HG03469 (cell line): ENCODE results near the gene INPP5A.
"Not testable (repeated sequence)": the region's sequence is repeated elsewhere in the genome, so short reads cannot be mapped to it uniquely, and the experiment has no call there.

Experiments
- ATAC-seq: cut with Tn5 transposase; IDR thresholded peaks from one replicate; pipeline ENCODE4 v1.9.1; 2021; ENCODE audit warnings: mild to moderate bottlenecking, moderate library complexity, moderate number of reproducible peaks; ENCODE audit not compliant: unreplicated experiment

INPP5A gene

DNA sequence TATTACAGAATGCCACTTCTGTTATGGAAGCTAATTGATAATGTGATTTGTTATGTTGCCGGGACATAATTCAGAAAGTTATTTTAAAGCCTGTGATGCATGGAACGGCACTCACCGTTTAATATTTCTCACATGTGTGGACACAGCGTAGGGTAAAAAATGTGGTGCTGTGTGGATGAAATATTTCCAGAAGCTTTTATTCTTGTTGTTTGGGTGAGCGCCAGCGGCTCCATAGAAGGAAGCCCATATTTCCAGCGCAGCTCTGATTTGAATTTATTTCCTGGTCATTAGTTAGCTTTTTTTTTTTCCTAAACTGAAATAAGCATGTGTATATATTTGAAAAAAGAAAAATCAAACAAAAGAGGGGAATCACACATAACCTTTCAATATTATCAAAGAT lies 268.5 kb downstream of the INPP5A start:
- no peak for ATAC-seq

DNA sequence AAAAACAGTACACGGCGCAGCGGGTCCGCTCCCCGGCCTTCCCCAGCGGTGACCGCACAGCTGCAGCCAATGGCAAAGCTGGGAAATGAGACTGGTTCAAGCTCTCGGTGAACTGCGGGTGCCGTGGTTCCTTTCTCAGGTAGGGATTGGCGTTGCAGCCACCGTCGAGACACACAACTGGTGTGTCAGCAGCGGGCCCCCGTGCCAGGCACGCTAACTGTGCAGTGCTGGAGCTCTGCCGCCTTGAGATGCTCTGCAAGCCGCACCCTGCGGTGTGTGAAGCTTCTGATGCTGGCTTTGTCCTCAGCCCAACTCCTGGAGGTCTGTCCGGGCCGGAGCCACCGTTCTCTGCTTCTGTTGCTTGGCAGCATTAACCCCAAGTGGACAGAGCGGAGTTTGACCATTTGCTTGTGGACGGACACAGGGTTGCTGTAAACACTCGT lies 269.0 kb downstream of the INPP5A start:
- ATAC-seq, result no peak

DNA sequence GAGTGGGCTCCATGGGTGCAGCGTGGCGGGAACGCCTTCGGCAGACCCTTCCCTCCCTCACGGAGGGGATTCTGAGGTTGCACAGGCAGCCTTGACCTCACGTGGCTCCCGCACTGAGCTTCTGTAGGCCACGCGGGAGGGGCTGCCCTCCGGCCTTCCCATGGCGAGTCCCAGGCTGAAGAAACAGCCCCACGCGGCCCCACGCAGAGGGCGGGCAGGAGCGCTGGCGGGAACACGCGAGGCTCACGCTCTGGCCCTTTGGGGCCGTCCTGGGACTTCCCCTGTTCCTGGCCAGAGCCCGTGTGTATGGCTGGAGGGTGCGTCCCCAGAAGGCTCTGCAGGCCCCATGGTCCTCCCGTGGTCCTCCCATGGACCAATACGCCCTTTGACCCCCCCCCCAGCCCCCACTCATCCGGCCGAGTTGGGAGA lies 270.0 kb downstream of the INPP5A start:
- no peak for ATAC-seq

DNA sequence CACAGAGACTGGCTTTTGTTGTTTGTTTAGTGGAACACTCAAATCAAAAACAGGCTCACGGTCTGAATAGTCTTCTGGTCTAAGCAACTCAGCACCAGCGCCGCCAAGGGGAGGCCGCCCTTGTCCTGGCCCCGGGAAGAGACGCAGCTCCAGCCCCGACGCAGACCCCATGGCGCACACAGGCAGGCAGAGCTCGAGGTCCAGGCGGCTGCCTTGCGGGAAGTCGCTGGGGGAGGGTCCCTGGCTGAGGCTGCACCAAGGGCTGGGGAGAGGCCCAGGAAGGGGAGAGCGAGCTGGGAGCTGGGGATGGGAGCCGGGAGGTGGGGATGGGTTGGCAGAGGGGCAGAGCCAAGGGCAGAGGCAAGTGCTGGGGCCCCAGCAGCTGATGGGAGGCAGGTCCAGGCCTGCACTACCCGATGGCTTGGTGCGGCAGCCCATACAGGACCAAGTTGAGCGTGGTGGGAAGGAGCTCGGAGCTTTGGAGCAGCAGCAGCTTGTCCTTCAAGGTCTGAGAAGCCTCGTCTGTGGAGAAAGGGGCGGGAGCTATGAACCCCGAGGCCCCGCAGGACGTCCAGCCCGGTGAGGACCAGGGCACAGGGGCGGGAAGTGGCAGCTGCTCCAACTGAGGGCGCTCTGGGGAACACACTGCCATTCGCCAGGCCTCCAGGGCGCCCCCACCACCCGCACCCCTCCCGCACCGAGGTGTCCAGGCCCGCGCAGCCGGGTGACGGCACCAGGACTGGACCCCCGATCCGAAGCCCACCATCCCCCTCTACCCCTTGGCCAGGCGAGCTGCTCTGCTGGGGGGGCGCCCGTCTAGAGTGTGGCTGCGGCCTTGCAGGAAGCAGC lies 271.0 kb downstream of the INPP5A start:
- no peak for ATAC-seq

DNA sequence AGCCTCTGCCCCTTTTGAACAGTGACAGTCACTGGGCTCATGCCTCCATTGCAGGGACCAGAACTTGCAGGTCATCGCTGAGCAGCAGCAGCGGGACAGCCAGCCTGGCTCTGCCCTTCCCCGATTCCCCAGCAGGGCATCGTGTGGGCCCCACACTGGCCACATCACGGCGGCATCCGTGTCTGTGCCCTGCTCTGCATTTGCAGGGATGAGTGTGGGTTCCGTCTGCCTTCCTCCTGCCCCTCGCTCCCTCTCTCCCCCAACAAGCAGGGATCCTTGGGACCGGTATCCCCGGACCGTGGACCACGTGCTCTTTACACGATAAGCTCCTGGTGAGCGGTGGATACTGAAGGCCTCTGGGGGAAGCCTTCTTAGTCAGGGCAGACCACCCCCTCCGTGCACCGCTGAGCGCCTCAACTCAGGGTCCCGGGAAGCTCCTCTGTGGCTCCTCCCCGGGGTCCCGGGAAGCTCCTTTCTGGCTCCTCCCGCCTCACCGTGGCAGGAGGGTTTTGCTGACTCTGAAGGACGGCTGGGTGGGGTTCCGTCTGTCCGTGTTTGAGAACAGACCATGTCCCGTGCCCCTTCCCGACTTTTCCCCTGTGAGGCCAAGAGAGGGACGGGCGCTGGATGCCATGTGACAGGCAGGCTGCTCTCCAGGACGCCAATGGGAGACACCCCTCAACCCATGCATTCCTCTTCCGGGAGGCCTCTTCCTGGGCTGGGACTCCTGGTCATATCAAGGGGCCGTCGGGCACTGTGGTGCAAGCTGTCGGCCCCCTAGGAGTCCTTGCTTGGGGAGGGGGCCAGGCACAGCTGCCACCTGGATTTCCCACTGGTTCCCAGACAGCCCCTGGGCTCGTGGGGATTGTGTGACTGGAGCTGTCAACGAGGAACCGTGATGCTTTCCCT lies 271.9 kb downstream of the INPP5A start:
- no peak for ATAC-seq

DNA sequence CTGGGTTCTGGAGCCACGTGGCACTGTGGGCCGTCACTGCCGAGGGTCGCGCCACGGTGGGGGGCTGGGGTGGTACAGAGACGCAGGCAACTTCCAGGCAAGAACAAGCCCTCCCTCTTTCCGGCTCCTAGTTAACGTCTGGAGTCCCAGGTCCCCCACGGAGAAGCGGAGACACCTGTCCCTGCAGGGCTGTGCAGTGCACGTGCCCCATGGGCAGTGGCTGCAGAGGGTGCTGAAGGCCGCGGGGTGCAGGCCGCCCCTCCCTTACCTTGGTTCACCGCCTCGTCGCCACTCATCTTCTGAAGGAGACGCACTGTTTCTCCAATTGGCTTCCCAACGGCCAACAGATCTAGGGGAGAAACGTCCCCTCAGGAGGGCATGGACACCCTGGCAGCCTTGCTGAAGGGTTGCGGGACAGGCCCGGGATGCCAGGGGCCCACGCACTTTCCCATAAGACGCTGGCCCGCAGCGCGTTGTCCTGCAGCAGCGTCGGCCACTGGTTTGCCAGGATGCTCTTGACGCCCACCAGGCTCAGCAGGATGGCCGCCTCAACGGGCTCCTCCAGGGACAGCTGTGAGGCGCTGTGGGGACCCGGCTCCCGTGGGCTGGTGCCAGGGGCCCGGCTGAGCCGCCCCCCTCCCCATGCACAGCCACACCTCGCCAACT lies 272.7 kb downstream of the INPP5A start:
- ATAC-seq, result no peak

DNA sequence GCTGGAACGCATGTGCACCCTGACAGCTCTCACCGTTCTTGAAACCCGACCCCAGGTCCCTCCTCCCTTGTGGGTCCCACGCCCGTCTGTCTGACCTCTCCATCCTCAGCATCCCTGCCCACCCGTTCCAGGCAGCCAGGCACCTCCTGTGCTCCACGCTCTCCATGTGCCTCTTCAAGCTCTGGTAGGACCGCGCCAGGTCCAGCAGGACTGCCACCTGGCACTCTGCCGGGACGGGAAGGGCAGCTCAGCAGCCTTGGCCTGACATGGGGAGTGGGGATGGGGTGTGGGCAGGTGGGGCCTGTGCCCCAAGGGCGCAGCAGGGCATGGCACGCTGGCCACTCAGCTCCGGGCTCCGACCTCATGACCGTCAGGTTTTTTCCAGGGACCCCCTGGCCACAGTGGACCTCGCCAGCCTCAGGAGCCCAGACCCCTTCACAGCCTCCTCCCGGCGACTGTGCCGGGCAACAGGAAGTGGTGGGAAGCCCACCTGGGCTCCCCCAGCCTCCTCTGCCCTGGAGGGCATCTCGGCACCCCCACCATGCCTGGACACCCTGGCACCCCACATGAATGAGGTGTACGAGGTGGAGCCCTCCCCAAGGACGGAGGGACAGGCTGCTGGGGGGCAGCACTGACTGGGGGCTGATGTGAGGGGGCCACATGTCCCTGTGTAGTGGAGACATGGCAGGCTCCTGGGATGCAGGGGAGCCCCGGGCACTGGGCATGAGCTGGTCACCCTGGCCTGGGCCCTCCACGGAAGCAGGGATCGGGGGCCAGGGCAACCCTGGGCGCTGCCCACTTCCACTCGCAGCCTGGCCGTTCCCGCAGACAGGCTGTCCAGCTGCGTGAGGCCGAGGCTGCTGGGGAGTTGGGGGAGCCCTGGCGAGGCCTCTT lies 273.5 kb downstream of the INPP5A start:
- ATAC-seq, result no peak

DNA sequence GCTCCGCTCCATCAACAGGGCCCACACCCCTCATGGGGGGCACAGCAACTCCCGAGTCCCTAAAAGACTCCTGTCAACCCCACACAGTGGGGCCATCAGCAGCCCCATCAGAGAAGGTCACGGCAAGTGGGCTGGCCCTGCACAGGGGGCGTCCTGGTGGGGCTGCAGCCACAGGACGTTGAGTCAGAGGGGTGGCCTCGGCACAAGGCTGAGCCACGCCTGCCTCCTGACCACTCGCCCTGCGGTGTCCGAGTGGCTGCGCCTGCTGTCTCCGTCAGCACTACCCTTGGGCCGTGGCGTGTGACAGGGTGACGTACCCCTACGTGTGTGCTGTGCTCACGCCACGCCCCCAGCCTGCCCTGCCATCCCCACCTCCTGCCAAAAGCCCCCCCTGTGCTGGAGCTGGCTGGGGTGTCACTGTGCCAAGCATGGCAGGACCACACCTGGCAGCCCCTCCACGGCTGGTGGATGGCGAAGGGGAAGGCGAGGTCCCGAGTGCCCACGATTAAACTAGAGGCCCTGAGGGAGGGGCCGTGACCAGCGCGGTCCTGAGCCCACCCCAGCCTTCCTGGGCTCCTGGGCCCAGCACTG lies 274.4 kb downstream of the INPP5A start:
- no peak for ATAC-seq

DNA sequence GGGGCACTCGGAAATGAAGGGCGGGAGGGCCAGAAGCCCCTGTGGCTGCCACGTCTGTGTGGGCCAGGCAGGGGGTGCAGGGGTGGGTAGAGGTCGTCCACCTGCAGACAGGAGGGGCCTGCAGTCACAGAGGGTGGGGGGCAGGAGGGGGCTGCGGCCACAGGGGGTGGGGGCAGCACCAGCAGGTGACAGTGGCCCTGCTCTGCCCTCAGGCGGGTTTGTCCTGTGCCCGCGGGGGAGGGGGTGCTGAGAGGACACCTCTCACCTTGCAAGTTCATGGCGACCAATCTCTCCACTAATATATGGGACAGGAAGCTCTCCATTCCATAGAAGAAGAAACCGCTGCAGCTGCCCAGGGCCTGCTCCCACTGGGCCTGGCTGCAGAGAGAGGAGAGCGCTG lies 274.9 kb downstream of the INPP5A start:
- no peak for ATAC-seq

DNA sequence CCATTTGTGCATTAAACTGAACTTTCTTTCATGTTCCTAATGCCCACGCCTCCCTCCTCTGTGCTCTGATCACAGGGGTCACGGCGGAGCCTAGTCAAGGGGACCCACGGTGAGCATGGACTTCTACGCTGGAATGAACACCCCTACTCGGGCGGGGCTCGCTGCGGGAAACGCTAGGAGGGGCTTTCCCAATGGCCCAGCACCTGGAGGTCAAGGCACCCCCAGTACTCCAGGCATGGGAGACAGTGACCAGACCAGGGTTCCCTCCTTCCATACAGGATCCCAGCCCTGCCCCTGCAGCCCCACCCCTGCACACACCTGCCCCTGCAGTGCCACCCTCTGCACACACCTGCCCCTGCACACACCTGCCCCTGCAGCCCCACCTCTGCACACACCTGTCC lies 275.4 kb downstream of the INPP5A start:
- no peak for ATAC-seq

DNA sequence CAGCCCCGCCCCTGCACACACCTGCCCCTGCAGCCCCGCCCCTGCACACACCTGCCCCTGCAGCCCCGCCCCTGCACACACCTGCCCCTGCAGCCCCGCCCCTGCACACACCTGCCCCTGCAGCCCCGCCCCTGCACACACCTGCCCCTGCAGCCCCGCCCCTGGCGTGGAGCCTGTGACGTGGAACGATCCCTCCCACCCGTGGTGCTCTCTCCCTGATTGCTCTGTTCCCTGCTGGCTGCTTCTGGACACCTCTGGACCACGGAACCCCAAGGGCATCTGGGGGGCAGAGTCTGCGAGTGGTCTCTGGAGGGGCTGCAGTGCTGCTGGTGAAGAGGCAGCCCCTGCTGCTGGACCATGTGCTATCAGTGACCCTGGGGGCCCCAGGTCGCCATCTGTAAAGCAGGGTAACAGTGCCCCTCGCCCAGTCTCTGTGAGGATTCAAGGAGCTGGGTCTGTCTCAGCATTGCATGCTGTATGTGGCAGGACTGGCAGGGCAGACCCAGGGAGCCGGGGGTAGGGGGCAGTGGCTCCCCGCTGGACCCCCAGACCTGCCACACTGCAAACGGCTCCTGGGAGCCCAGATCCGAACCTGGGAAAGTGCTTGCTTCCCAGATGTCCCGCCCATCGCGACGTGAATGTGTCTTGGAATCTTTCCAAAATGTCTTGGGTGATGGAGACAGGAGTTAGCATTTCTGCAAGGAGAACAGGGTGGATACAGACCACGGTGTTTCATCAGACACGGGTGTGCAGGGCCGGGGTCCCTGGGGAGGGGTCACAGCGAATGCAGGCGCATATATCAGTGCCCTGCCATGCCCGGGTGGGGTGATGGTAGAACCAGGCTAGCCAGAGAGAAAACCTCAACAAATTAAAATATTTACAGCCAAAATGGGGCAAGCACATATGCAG lies 276.2 kb downstream of the INPP5A start:
- no peak for ATAC-seq

DNA sequence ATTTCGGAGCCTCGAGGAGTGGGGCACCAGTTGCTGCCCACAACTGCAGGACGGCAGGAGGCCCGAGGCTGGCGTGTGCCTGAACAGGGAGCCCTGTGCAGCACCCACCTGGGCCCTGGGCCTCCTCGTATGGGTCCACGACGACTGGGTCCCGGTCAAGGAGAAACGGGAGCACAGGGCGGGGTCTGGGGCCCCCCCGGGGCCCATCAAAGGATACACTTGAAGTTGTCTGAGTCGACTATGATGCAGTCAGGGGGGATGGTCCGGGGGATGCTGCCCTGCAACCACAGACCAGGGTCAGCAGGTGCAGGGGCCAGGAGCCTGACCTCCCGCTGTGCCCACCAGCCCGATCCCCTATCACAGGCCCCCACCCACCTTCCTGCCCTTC lies 276.9 kb downstream of the INPP5A start:
- no peak for ATAC-seq

DNA sequence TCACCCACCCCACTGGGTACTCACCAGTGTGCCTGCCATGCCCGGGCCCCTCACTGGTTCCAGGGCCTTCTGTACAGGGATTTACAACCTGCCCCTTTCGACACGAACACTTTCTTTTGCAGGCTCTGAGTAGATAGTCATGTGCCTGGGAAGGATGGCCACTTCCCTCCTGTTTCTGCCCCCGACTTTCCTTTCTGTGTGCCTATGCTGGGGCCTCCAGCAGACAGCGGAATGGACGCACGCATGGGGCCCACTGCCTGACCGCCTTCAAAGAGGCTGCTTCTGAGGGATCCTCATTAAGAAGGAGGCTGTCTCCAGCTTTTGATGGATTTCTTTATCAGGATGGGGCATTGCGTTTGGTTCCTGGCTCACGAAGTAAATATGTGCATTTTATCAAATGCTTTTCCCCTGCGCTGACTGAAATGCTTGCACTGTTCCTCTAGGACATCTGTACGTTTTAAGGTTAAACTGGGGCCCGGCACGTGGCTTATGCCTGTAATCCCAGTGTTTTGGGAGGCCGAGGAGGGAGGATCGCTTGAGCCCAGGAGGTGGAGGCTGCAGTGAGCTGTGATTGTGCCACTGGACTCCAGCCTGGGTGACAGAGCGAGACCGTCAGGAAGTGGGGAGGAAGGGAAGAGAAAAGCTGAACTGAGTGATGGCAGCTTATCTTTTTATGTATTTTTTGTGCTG lies 277.7 kb downstream of the INPP5A start:
- no peak for ATAC-seq

DNA sequence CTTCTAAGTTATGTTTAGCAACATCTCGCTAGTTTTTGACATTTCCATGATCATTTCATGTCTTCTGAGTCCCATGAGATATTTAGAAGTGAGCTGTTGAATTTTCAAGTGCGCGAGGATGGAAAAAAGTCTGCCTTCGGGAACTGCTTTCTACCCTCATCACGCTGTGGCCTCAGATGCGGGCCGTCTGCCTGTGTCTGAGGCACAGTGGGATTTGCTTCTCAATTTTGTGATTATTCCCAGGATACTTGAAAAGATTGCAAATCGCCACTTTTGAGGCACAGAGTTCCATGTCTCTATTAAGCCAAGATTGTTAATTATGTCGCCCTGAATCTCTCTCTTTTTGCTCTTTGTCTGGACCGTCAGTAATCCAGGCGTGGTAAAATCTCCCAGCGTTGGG lies 279.1 kb downstream of the INPP5A start:
- no peak for ATAC-seq

DNA sequence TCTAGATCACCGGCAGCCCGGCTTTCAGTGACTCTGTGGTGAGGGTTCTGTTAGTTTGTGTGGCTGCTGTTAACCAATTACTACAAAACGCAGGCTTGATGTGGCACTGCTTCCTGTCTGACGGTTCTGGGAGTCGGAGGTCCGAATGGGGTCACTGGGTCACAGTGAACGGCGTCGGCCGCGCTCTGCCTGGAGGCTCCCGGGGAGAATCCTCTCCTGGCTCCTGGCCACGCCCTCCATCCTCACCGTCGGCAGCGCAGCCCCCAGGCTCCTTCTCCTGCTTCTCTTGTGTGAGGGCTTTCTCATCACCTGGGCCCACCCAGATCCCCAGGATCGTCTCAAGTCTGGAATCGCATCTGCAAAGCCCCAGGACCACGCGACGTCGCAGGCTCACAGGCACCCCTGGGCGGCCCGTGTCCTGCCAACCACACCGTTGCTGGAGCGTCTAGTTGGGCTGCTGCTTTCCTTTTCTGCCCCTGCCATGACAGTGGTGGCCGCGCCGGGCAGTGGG lies 280.2 kb downstream of the INPP5A start:
- ATAC-seq, result no peak

DNA sequence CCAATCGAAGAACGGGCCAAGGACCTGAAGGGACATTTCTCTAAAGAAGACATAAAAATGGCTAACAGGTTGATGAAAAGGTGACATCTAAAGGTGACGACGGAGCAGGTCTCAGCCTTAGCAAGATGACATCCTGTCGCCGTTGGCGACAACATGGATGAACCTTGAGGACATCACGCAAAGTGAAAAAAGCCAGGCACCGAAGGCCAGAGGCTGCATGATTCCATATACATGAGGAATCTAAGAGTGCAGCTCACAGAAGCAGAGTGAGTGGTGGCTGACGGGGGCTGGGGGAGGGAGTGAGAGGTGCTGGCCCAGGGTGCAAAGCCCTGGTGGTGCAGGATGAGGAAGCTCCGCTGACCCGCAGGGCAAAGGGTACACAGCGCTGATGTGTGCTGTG lies 282.5 kb downstream of the INPP5A start:
- ATAC-seq, result no peak

DNA sequence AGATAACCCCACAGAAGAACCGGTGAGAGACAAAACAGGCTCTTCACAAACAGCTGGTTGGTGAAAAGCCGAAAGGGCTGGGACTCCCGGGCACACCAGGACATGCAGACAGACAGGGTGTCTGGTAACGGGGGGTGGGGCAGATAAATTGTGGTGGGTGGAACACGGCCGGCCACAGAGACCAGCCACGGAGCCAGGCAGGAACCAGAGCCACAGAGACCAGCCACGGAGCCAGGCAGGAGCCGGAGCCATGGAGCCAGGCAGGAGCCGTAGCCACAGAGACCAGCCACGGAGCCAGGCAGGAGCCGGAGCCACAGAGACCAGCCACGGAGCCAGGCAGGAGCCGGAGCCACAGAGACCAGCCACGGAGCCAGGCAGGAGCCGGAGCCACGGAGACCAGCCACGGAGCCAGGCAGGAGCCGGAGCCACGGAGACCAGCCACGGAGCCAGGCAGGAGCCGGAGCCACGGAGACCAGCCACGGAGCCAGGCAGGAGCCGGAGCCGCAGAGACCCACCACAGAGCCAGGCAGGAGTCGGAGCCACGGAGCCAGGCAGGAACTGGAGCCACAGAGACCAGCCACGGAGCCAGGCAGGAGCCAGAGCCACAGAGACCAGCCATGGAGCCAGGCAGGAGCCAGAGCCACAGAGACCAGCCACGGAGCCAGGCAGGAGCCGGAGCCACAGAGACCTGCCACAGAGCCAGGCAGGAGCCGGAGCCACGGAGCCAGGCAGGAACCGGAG lies 288.4 kb downstream of the INPP5A start:
- ATAC-seq, result not testable (repeated sequence)
